CD4-positive, alpha-beta memory T cell (primary cell): ENCODE measurements around the gene MCC. TPM values are rescaled to one million over a fixed set of nuclear protein-coding genes. Genes with fewer than 3 reads are reported as not detected.
A peak's percentile ranks its signal among the peaks of the same experiment; 100 is the strongest.

Experiments used
- CTCF ChIA-PET: fragments of 350-600 bp; sonication (Branson Sonifier 250); formaldehyde crosslinking; loops from one replicate; lab custom pipeline; 2021; ENCODE audit warnings: inconsistent platforms; ENCODE audit not compliant: partially characterized antibody; lab: Charles Lee
- POLR2A ChIA-PET: fragments of 350-600 bp; sonication (Branson Sonifier 250); formaldehyde crosslinking; loops from one replicate; lab custom pipeline; 2021; ENCODE audit not compliant: partially characterized antibody; lab: Charles Lee
- DNase-seq, 5 donors: peaks; one replicate each; pipeline versions ENCODE4 v3.0.0 to v3.0.0-alpha.2; 2020 to 2022; ENCODE audit warnings: mixed read lengths in 1 of 5
- H3K27ac ChIP-seq: one replicate; pipeline ENCODE4 v1.7.0; 2013; ENCODE audit warnings: low read depth, low read length
- H3K27me3 ChIP-seq: 2 replicates; pipeline ENCODE4 v1.7.0; 2013; ENCODE audit warnings: mild to moderate bottlenecking, low read length, moderate library complexity; ENCODE audit not compliant: insufficient read depth
- H3K36me3 ChIP-seq: 2 replicates; pipeline ENCODE4 v1.7.0; 2013; ENCODE audit warnings: mild to moderate bottlenecking, low read length, moderate library complexity; ENCODE audit not compliant: insufficient read depth
- H3K4me1 ChIP-seq: 2 replicates; pipeline ENCODE4 v1.7.0; 2013; ENCODE audit warnings: mild to moderate bottlenecking, low read length, moderate library complexity; ENCODE audit not compliant: insufficient read depth
- H3K4me3 ChIP-seq, 2 donors: one replicate each; pipeline ENCODE4 v1.7.0; 2013; ENCODE audit warnings: low read length in 2 of 2, mild to moderate bottlenecking in 1 of 2
- H3K9me3 ChIP-seq, 2 donors: one replicate each; pipeline ENCODE4 v1.7.0; 2013; ENCODE audit warnings: low read length in 2 of 2, control low read depth in 1 of 2; ENCODE audit not compliant: control insufficient read depth in 1 of 2
- H3K27ac Mint-ChIP-seq, 7 donors: one replicate each; pipeline ENCODE4 v1.8.0; 2020 to 2021; ENCODE audit warnings: mixed read lengths in 7 of 7, mild to moderate bottlenecking in 6 of 7, inconsistent platforms in 3 of 7, moderate library complexity in 3 of 7
- H3K27me3 Mint-ChIP-seq, 2 donors: one replicate each; pipeline ENCODE4 v1.8.0; 2020 to 2021; ENCODE audit warnings: mixed read lengths in 2 of 2
- H3K36me3 Mint-ChIP-seq, 2 donors: one replicate each; pipeline ENCODE4 v1.8.0; 2020 to 2021; ENCODE audit warnings: mixed read lengths in 2 of 2, inconsistent platforms in 1 of 2, mild to moderate bottlenecking in 1 of 2
- H3K4me1 Mint-ChIP-seq, 4 donors: one replicate each; pipeline ENCODE4 v1.8.0; 2020 to 2021; ENCODE audit warnings: mixed read lengths in 4 of 4, mild to moderate bottlenecking in 1 of 4
- H3K4me3 Mint-ChIP-seq, 8 donors: one replicate each; pipeline ENCODE4 v1.8.0; 2020 to 2021; ENCODE audit warnings: mixed read lengths in 8 of 8, mild to moderate bottlenecking in 7 of 8, moderate library complexity in 6 of 8, inconsistent platforms in 3 of 8
- H3K9me3 Mint-ChIP-seq, 8 donors: one replicate each; pipeline ENCODE4 v1.8.0; 2020 to 2021; ENCODE audit warnings: mixed read lengths in 8 of 8, mild to moderate bottlenecking in 5 of 8, inconsistent platforms in 3 of 8, moderate library complexity in 1 of 8
- intact Hi-C: fragments of 100-400 bp; cut with micrococcal nuclease; formaldehyde crosslinking; loops from one replicate; pipeline ENCODE4 v1.15.1; 2023
- polyA plus RNA-seq, 2 donors: library from polyadenylated mRNA; unstranded; fragments of 300-500 nt; fragmentation: Illumina TruSeq; gene quantifications; one replicate each; pipeline ENCODE4 v1.2.3, GENCODE V29; 2021
- total RNA-seq, 2 experiments: library from RNA; stranded (reverse); gene quantifications; one replicate each; pipeline ENCODE4 v1.2.3, GENCODE V29; 2021

Gene MCC
- total and polyA plus RNA-seq, 4 experiments from 2014 or later: 0.92 to 12.1 (median 7.7) TPM

DNA sequence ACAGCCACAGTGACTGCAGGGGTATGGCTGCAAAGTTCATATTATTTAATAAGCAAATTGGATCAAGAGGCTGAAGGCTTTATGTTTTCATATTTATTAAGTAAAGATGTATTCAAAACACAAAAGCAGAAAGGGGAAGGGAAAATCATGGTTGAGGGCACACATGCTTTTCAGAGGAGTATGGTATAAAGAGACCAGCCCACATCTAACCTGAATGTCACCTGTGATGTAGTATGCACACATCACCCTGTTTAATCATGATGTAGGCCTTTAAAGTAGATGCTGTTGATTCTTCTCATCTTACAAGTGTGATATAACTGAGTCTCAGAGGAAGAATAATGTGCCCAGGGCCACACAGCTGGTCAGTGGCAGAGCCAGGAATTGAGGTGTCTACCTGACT, 299.8 kb downstream of the MCC start:
- no peak for DNase-seq
- Histone ChIP-seq H3K4me1 (no peaks in the 10 kb centered on the region), H3K9me3 (no peaks in the 10 kb centered on the region), H3K27ac (no peak overlapping the region), H3K27me3 (no peaks in the 10 kb centered on the region), H3K4me3 (no peak overlapping the region), H3K36me3 (no peaks in the 10 kb centered on the region)
- H3K36me3 Mint-ChIP-seq: peaks cover 0 to 13% of the 10 kb centered on the region in 2 donors
- H3K27me3 Mint-ChIP-seq: no peaks in the 10 kb centered on the region
- H3K27ac Mint-ChIP-seq: no peak overlapping the region
- intact Hi-C loops: no loop called here
- POLR2A ChIA-PET: no interaction called here
- H3K4me1 Mint-ChIP-seq: peaks cover 0 to 6% (median 2%) of the 10 kb centered on the region in 4 donors
- peaks cover 0 to 9% (median 3%) of the 10 kb centered on the region in 8 donors for H3K9me3 Mint-ChIP-seq
- no peak overlapping the region for H3K4me3 Mint-ChIP-seq
- CTCF ChIA-PET: no interaction called here

- Histone ChIP-seq H3K4me3 (no peak overlapping the region), H3K4me1 (no peaks in the 10 kb centered on the region), H3K36me3 (no peaks in the 10 kb centered on the region), H3K27me3 (no peaks in the 10 kb centered on the region), H3K27ac (no peak overlapping the region), H3K9me3 (no peaks in the 10 kb centered on the region)
- no peak for DNase-seq
- CTCF ChIA-PET: no interaction called here
- intact Hi-C loops: no loop called here
- Mint-ChIP-seq H3K4me1 (peaks cover 0 to 9% (median 2%) of the 10 kb centered on the region in 4 donors), H3K4me3 (no peak overlapping the region), H3K36me3 (peaks cover 0 to 7% of the 10 kb centered on the region in 2 donors), H3K9me3 (peaks cover 0 to 4% (median under 1%) of the 10 kb centered on the region in 8 donors), H3K27ac (no peak overlapping the region), H3K27me3 (no peaks in the 10 kb centered on the region)
- POLR2A ChIA-PET: no interaction called here
Measured at GRCh38 chr5:113187906-113188305, 300.3 kb downstream of the MCC start.

DNA sequence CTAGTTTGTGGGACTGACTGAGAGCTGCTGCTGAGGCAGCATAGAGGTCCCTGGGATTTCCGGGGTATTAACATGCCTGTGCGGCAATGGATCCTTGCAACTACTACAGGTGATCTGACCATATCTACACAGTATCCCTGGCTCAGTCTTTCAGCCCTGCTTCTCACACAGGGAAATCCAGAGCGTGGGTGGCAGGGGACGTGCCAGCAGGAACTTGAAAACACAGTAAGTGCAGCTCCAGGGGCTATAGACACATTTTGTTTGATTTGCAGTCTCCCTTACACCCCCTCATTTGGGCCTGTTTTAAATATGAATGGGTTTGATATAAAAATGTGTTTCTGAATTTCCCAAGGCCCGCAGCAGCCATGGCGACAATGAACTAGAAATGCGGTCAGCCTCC, 302.2 kb downstream of the MCC start:
- Histone ChIP-seq H3K9me3 (no peaks in the 10 kb centered on the region), H3K36me3 (no peaks in the 10 kb centered on the region), H3K27me3 (no peaks in the 10 kb centered on the region), H3K4me1 (no peaks in the 10 kb centered on the region), H3K4me3 (no peak overlapping the region), H3K27ac (no peak overlapping the region)
- peaks cover 0 to 1% (median 0%) of the 10 kb centered on the region in 8 donors for H3K9me3 Mint-ChIP-seq
- peaks cover 0 to 4% of the 10 kb centered on the region in 2 donors for H3K36me3 Mint-ChIP-seq
- H3K4me1 Mint-ChIP-seq: peaks cover 0 to 21% (median 2%) of the 10 kb centered on the region in 4 donors
- ChIA-PET CTCF (no interaction called here), POLR2A (no interaction called here)
- no peak for DNase-seq
- H3K27ac Mint-ChIP-seq: no peak overlapping the region
- H3K27me3 Mint-ChIP-seq: no peaks in the 10 kb centered on the region
- no peak overlapping the region for H3K4me3 Mint-ChIP-seq
- intact Hi-C loops: no loop called here

DNA sequence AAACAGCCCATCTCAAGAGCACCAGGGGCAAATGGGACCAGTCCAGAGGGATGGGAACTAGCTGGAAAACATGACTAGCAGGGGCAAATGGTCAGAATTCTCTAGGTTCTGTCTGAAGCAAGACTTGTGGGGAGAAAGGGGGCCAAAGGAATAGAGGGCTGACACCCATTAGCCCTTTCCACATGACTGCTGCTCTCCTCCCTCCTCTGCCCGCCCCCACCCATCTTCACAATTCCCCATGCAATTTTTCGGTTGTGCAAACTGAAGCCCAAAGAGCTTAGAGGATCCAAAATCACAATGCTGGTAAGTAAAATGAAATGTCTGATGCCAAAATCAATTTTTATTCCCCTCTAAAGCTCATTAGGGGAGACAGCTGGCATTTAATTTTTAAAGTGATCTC, 304.6 kb downstream of the MCC start:
- Histone ChIP-seq H3K27ac (no peak overlapping the region), H3K9me3 (no peaks in the 10 kb centered on the region), H3K36me3 (no peaks in the 10 kb centered on the region), H3K4me3 (no peak overlapping the region), H3K4me1 (no peaks in the 10 kb centered on the region), H3K27me3 (no peaks in the 10 kb centered on the region)
- H3K27me3 Mint-ChIP-seq: peaks cover 0 to 2% of the 10 kb centered on the region in 2 donors
- H3K27ac Mint-ChIP-seq: peak overlapping the region in 1 of 7 donors; percentile 45
- no peaks in the 10 kb centered on the region for H3K9me3 Mint-ChIP-seq
- intact Hi-C loops: no loop called here
- DNase-seq: no peak
- H3K4me3 Mint-ChIP-seq: no peak overlapping the region
- no peaks in the 10 kb centered on the region for H3K36me3 Mint-ChIP-seq
- CTCF ChIA-PET: interaction anchor here (0.7 to 1.8 kb wide), 3 partner anchors 9 to 111 kb away, joined by 3 to 4 read pairs (median 3); no protein-coding TSS in a partner anchor
- POLR2A ChIA-PET: no interaction called here
- H3K4me1 Mint-ChIP-seq: peaks cover 0 to 21% (median 2%) of the 10 kb centered on the region in 4 donors

GRCh38 chr5:113182658-113183344, 305.5 kb downstream of the MCC start:
- no peak overlapping the region for H3K4me3 ChIP-seq
- ChIA-PET POLR2A (no interaction called here), CTCF (interaction anchor here (0.8 to 1.8 kb wide), 2 partner anchors 8 to 110 kb away, joined by 3 to 4 read pairs; no protein-coding TSS in a partner anchor)
- H3K4me1 ChIP-seq: no peaks in the 10 kb centered on the region
- no peaks in the 10 kb centered on the region for H3K27me3 ChIP-seq
- H3K27ac ChIP-seq: no peak overlapping the region
- H3K27ac Mint-ChIP-seq: no peak overlapping the region
- H3K27me3 Mint-ChIP-seq: peaks cover 0 to 2% of the 10 kb centered on the region in 2 donors
- H3K4me1 Mint-ChIP-seq: peaks cover 0 to 21% (median 2%) of the 10 kb centered on the region in 4 donors
- H3K4me3 Mint-ChIP-seq: no peak overlapping the region
- intact Hi-C loops: no loop called here
- no peak for DNase-seq
- no peaks in the 10 kb centered on the region for H3K9me3 ChIP-seq
- H3K36me3 ChIP-seq: no peaks in the 10 kb centered on the region
- no peaks in the 10 kb centered on the region for H3K36me3 Mint-ChIP-seq
- H3K9me3 Mint-ChIP-seq: no peaks in the 10 kb centered on the region

DNA sequence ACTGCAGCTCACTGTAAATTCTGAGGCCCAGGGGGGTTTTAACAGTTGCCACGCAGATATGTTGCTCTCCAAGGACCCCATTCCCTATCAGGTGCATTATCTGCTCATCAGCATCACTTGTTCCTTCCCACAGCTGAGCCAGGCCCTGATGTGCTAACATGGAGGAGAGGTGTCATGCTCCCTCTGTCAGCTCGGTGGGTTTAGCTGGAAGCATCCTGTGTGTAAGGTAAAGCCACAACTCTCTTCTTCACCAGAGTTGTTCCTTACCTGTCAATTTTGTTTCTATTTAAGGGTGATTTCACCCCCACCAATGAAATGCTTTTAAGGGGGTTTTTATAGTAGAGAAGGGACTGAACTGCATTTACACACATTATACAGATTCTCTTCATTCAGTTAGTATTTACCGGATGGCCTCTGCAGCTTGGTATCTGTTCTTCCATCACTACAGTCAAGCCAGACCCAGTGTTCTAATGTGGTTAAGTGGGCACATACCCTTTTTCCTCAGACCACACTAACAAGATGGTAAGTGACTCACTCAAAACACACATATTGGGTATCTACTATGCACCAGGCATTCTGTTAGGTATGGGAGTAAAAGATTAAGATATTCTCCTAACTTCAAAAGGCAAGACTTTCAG, 306.3 kb downstream of the MCC start:
- peaks cover 0 to 21% (median 2%) of the 10 kb centered on the region in 4 donors for H3K4me1 Mint-ChIP-seq
- intact Hi-C loops: no loop called here
- H3K9me3 ChIP-seq: no peaks in the 10 kb centered on the region
- no peak overlapping the region for H3K27ac ChIP-seq
- DNase-seq: no peak
- ChIA-PET POLR2A (no interaction called here), CTCF (interaction anchor here (1.8 kb wide), 1 partner anchor 109 kb away, joined by 4 read pairs; no protein-coding TSS in a partner anchor)
- H3K27me3 Mint-ChIP-seq: peaks cover 0 to 2% of the 10 kb centered on the region in 2 donors
- no peaks in the 10 kb centered on the region for H3K9me3 Mint-ChIP-seq
- no peak overlapping the region for H3K4me3 Mint-ChIP-seq
- no peaks in the 10 kb centered on the region for H3K4me1 ChIP-seq
- H3K27me3 ChIP-seq: no peaks in the 10 kb centered on the region
- peak overlapping the region in 1 of 7 donors; percentile 41 for H3K27ac Mint-ChIP-seq
- no peak overlapping the region for H3K4me3 ChIP-seq
- no peaks in the 10 kb centered on the region for H3K36me3 ChIP-seq
- no peaks in the 10 kb centered on the region for H3K36me3 Mint-ChIP-seq

DNA sequence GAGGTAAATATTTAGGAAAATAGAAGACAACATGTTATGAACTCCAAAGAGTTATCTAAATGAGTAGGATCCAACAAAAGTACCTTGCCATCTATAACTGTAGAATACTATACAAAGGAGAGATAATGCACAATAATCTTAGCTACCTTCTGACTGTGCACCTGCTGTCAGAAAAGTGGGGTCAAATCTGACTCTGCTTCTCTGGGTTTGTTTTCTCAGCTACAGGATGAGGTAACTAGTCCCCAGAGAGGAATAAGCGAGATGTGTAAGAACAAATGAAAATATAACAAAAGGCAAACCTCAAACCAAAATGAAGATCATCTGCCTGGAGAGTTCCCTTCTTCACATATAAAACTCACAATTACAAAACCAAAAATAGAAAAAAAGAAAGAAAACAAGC, 306.8 kb downstream of the MCC start:
- Mint-ChIP-seq H3K4me3 (no peak overlapping the region), H3K4me1 (peaks cover 0 to 16% (median 2%) of the 10 kb centered on the region in 4 donors), H3K36me3 (no peaks in the 10 kb centered on the region), H3K9me3 (no peaks in the 10 kb centered on the region), H3K27ac (no peak overlapping the region), H3K27me3 (peaks cover 0 to 2% of the 10 kb centered on the region in 2 donors)
- H3K36me3 ChIP-seq: no peaks in the 10 kb centered on the region
- H3K9me3 ChIP-seq: no peaks in the 10 kb centered on the region
- H3K4me1 ChIP-seq: no peaks in the 10 kb centered on the region
- ChIA-PET POLR2A (no interaction called here), CTCF (no interaction called here)
- intact Hi-C loops: no loop called here
- H3K4me3 ChIP-seq: no peak overlapping the region
- H3K27me3 ChIP-seq: no peaks in the 10 kb centered on the region
- H3K27ac ChIP-seq: no peak overlapping the region
- DNase-seq: no peak
